HepG2 (cell line): ENCODE data around the gene ZBTB20. TPM values are rescaled to one million over a fixed set of nuclear protein-coding genes. Genes with fewer than 3 reads are reported as not detected.

Source experiments
- ATAC-seq: fragments of 200-7000 bp; cut with Tn5 transposase; 3 replicates; pipeline ENCODE4 v1.9.1; 2020; ENCODE audit warnings: mild to moderate bottlenecking, moderate library complexity
- BruUV-seq: library from RNA; stranded (reverse); fragments of 400-500 nt; replicated peaks from 2 replicates; lab custom pipeline; 2021; lab: Mats Ljungman, UMichigan
- CTCF ChIA-PET: fragments of 300-600 bp; formaldehyde crosslinking; extraction: SDS; loops from one replicate; lab custom pipeline; 2021; ENCODE audit warnings: low total read pairs, inconsistent platforms, low intra/inter-chr PET ratio; lab: Yijun Ruan, JAX
- POLR2A ChIA-PET: fragments of 350-600 bp; sonication (Branson Sonifier 250); formaldehyde crosslinking; loops from one replicate; lab custom pipeline; 2020; ENCODE audit warnings: antibody characterized with exemption, inconsistent platforms; lab: Yijun Ruan, JAX
- DNase-seq: peaks from one replicate; pipeline ENCODE4 v3.0.0-alpha.2; 2015; ENCODE audit warnings: low spot score
- FAIRE-seq: peaks from 3 replicates; lab custom pipeline; 2011; peaks lifted over from hg19 to GRCh38; lab: Jason Lieb, UNC
- H2AFZ ChIP-seq: one replicate; pipeline ENCODE4 v1.6.1; 2011; ENCODE audit warnings: low read length, inconsistent platforms
- H3K27ac ChIP-seq: fragments of 300-600 bp; 3 replicates; pipeline ENCODE4 v1.8.0; 2011; ENCODE audit warnings: mixed run types, mild to moderate bottlenecking, mixed read lengths, low read length, inconsistent platforms; ENCODE audit not compliant: insufficient read depth; ENCODE audit errors: extremely low read length
- H3K27me3 ChIP-seq, 2 experiments: fragments of 200-600 bp in 1 of 2; 2 replicates in 1 of 2; 3 replicates in 1 of 2; pipeline versions ENCODE4 v1.6.0 to v1.8.0; 2011; ENCODE audit warnings: low read length in 2 of 2, mild to moderate bottlenecking in 2 of 2, moderate library complexity in 2 of 2, inconsistent platforms in 1 of 2; ENCODE audit not compliant: insufficient read depth in 2 of 2, control insufficient read depth in 1 of 2
- H3K36me3 ChIP-seq, 2 experiments: fragments of 200-600 bp in 1 of 2; replicated peaks in 1 of 2; 2 replicates in 1 of 2; 3 replicates in 1 of 2; pipeline versions ENCODE4 v1.5.1 to v1.8.0; 2011; ENCODE audit warnings: low read length in 2 of 2, inconsistent platforms in 1 of 2; ENCODE audit not compliant: insufficient read depth in 2 of 2, control insufficient read depth in 1 of 2
- H3K4me1 ChIP-seq: 2 replicates; pipeline ENCODE4 v1.5.1; 2012; ENCODE audit warnings: low read length, inconsistent platforms; ENCODE audit not compliant: insufficient read depth
- H3K4me2 ChIP-seq: 2 replicates; pipeline ENCODE4 v1.6.0; 2011; ENCODE audit warnings: low read depth, low read length, inconsistent platforms
- H3K4me3 ChIP-seq, 3 experiments: fragments of 200-600 bp in 1 of 3; sonication (generic), shearing (Covaris generic) in 1 of 3; replicated peaks in 1 of 3; 2 replicates each; pipeline ENCODE4 v1.5.1; 2011 to 2016; ENCODE audit warnings: low read length in 3 of 3, inconsistent platforms in 2 of 3, low read depth in 2 of 3, mild to moderate bottlenecking in 2 of 3, control low read depth in 1 of 3, mixed read lengths in 1 of 3; ENCODE audit not compliant: insufficient read depth in 1 of 3
- H3K79me2 ChIP-seq: one replicate; pipeline ENCODE4 v1.6.1; 2011; ENCODE audit warnings: low read length, inconsistent platforms; ENCODE audit not compliant: insufficient read depth
- H3K9ac ChIP-seq: 2 replicates; pipeline ENCODE4 v1.6.0; 2011; ENCODE audit warnings: mild to moderate bottlenecking, low read depth, low read length, inconsistent platforms; ENCODE audit not compliant: insufficient read depth
- H3K9me3 ChIP-seq: 2 replicates; pipeline ENCODE4 v1.5.1; 2012; ENCODE audit warnings: mild to moderate bottlenecking, low read length
- H4K20me1 ChIP-seq: 2 replicates; pipeline ENCODE4 v1.6.0; 2011; ENCODE audit warnings: inconsistent platforms, mild to moderate bottlenecking, low read length, moderate library complexity; ENCODE audit not compliant: insufficient read depth
- BORCS8-MEF2B ChIP-seq: sonication (generic); formaldehyde crosslinking; IDR thresholded peaks from 2 replicates; pipeline ENCODE4 v1.8.0; 2022; ENCODE audit warnings: mild to moderate bottlenecking, missing genetic modification reagents
- FIP1L1 ChIP-seq: fragments of 200-400 bp; formaldehyde crosslinking; IDR thresholded peaks from 2 replicates; pipeline ENCODE4 v1.6.1; 2018; ENCODE audit warnings: low read depth, mild to moderate bottlenecking, low read length, moderate library complexity, borderline replicate concordance; ENCODE audit not compliant: insufficient read depth
- GTF3A ChIP-seq: sonication (generic); formaldehyde crosslinking; conservative IDR thresholded peaks from 2 replicates; pipeline ENCODE4 v1.4.0; 2020; ENCODE audit warnings: mild to moderate bottlenecking, missing genetic modification reagents
- HMG20B ChIP-seq: conservative IDR thresholded peaks from 2 replicates; pipeline ENCODE4 v1.6.1; 2016; ENCODE audit warnings: missing genetic modification reagents, missing compliant biosample characterization
- MATR3 ChIP-seq: sonication (generic); formaldehyde crosslinking; IDR thresholded peaks from 2 replicates; pipeline ENCODE4 v1.4.0; 2020; ENCODE audit warnings: missing genetic modification reagents
- MIXL1 ChIP-seq: IDR thresholded peaks from 2 replicates; pipeline ENCODE4 v1.6.1; 2016
- MTF1 ChIP-seq: sonication (generic); formaldehyde crosslinking; IDR thresholded peaks from 2 replicates; pipeline ENCODE4 v1.5.0; 2020; ENCODE audit warnings: missing genetic modification reagents
- RFX5 ChIP-seq: IDR thresholded peaks from 2 replicates; pipeline ENCODE4 v1.6.1; 2011; ENCODE audit warnings: low read depth, low read length, improper control_type of control experiment
- RFXAP ChIP-seq: sonication (generic); formaldehyde crosslinking; IDR thresholded peaks from 2 replicates; pipeline ENCODE4 v1.4.0; 2020; ENCODE audit warnings: missing genetic modification reagents, borderline replicate concordance
- ZBTB38 ChIP-seq: sonication (generic); formaldehyde crosslinking; IDR thresholded peaks from 2 replicates; pipeline ENCODE4 v1.5.1; 2020; ENCODE audit warnings: mild to moderate bottlenecking, missing genetic modification reagents
- ZNF17 ChIP-seq: sonication (generic); formaldehyde crosslinking; IDR thresholded peaks from 2 replicates; pipeline ENCODE4 v1.5.0; 2020; ENCODE audit warnings: mild to moderate bottlenecking, missing genetic modification reagents
- ZNF33B ChIP-seq: sonication (generic); formaldehyde crosslinking; IDR thresholded peaks from 2 replicates; pipeline ENCODE4 v1.5.1; 2020; ENCODE audit warnings: mild to moderate bottlenecking, missing genetic modification reagents
- ZNF350 ChIP-seq: sonication (generic); formaldehyde crosslinking; IDR thresholded peaks from 2 replicates; pipeline ENCODE4 v1.4.0; 2020; ENCODE audit warnings: mild to moderate bottlenecking, low read depth, missing genetic modification reagents, borderline replicate concordance
- ZNF724P ChIP-seq: sonication (generic); formaldehyde crosslinking; IDR thresholded peaks from 2 replicates; pipeline ENCODE4 v1.8.0; 2022; ENCODE audit warnings: missing genetic modification reagents, borderline replicate concordance
- WGBS: methylation state at CpG from one replicate; pipeline ENCODE4 v1.1.6; 2017; ENCODE audit warnings: low lambda C conversion rate; 5-methylcytosine and 5-hydroxymethylcytosine counted together
- in situ Hi-C: cut with HindIII; loops from 2 replicates; pipeline ENCODE4 v1.10.0; 2017; ENCODE audit warnings: low pct_unique_long_range_greater_than_20kb; ENCODE audit not compliant: extremely low pct_ligation_motif_present
- intact Hi-C: fragments of 100-400 bp; cut with micrococcal nuclease; formaldehyde crosslinking; loops from one replicate; pipeline ENCODE4 v1.10.0; 2022; ENCODE audit not compliant: unreplicated experiment
- polyA plus RNA-seq, 8 experiments: library from polyadenylated mRNA; depleted of rRNA in 3 of 8; stranded (reverse) in 7 of 8; unstranded in 1 of 8; fragments of >200 nt; fragmentation: Illumina TruSeq in 4 of 8; extraction: Trizol in 4 of 8; gene quantifications; 2 replicates each; pipeline versions ENCODE4 v1.2.1 to v1.2.3, GENCODE V29; 2011 to 2016; ENCODE audit warnings: low read depth in 4 of 8, missing spikeins in 1 of 8, mixed read lengths in 1 of 8; ENCODE audit not compliant: insufficient read depth in 1 of 8
- total RNA-seq, 5 experiments: library from RNA; depleted of rRNA; stranded (reverse); fragments of >200 nt; fragmentation: Illumina TruSeq; extraction: Trizol; gene quantifications; 2 replicates each; pipeline ENCODE4 v1.2.3, GENCODE V29; 2016; ENCODE audit warnings: low read depth in 1 of 5
- TF ChIP-seq, protein P1 (sequence below): sonication (generic); formaldehyde crosslinking; IDR thresholded peaks from 2 replicates; pipeline ENCODE4 v1.4.0; 2020; ENCODE audit warnings: mild to moderate bottlenecking, missing genetic modification reagents
- TF ChIP-seq, protein P2 (sequence below): sonication (generic); formaldehyde crosslinking; IDR thresholded peaks from 2 replicates; pipeline ENCODE4 v1.4.0; 2020; ENCODE audit warnings: mild to moderate bottlenecking, missing genetic modification reagents
- TF ChIP-seq, protein P3 (sequence below): sonication (generic); IDR thresholded peaks from 2 replicates; pipeline ENCODE4 v1.6.1; 2016; ENCODE audit warnings: low read depth, borderline replicate concordance
- TF ChIP-seq, protein P4 (sequence below): IDR thresholded peaks from 2 replicates; pipeline ENCODE4 v1.6.1; 2012; ENCODE audit warnings: inconsistent platforms

The ZBTB20 gene
- total and polyA plus RNA-seq, 2 of the 13 experiments (the other 11 are each of a cell fraction or from before 2014, with no cell fraction given), result 1.9 to 8.8 TPM

DNA sequence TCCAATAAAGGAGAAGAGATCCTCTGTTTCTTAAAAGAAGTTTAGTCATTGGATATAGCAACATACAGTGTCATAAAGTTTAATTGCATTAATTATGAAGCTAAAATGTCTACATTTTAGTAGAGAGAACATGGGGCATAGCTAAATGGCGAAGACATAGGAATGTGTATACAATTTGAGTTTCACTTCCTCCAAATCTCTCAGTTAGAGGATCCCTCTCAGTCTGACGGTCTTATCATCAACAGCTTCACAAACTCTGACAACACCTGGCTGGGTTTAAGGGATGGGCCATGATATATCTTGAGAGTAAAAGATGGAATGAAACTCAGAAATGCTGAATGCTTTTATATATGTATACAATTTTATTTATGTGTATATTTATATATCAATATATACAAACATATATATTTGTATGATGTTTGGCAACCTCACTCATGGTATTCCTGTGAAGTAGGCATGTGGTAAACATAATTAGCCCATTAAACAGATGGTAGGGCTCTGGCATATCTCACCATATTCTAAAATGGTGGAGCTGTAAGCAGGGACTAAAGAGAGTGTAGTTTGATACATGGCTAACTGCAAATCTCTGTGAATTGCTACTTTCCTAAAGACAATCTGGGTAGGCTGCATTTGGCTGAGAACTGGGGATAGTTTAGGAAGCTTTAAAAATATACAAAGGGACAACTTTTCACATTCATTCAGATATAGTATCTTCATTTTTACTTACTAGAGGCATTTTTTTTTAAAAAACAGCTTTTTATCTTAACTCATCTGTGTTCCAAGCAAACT, 741.7 kb downstream of the ZBTB20 start:
- intact Hi-C loops, result no loop called here
- ATAC-seq (no peak), FAIRE-seq (no peak), DNase-seq (no peak)
- H2AFZ ChIP-seq, result no peak overlapping the region
- H3K27me3 ChIP-seq, result no peaks in the 10 kb centered on the region
- ChIA-PET CTCF (no interaction called here), POLR2A (no interaction called here)
- H3K79me2 ChIP-seq, result no peaks in the 10 kb centered on the region
- no peaks in the 10 kb centered on the region for H3K36me3 ChIP-seq
- no TSS peak for BruUV-seq
- 97% methylated on average over 2 of the region's 2 CpGs for WGBS
- no peak overlapping the region for H3K4me2 ChIP-seq
- peaks cover 11% of the 10 kb centered on the region for H3K4me1 ChIP-seq
- no peak for TF ChIP-seq RFX5
- TF ChIP-seq, protein P1, sequence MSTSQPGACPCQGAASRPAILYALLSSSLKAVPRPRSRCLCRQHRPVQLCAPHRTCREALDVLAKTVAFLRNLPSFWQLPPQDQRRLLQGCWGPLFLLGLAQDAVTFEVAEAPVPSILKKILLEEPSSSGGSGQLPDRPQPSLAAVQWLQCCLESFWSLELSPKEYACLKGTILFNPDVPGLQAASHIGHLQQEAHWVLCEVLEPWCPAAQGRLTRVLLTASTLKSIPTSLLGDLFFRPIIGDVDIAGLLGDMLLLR (CRISPR knock-in tag), result no peak
- TF ChIP-seq, protein P2, sequence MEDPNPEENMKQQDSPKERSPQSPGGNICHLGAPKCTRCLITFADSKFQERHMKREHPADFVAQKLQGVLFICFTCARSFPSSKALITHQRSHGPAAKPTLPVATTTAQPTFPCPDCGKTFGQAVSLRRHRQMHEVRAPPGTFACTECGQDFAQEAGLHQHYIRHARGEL (CRISPR knock-in tag), result no peak
- no peak for TF ChIP-seq ZNF350
- no peak for TF ChIP-seq MTF1 (CRISPR knock-in tag)
- no peak for TF ChIP-seq RFXAP (CRISPR knock-in tag)
- TF ChIP-seq MATR3 (CRISPR knock-in tag), result no peak
- TF ChIP-seq MIXL1, result no peak
- no peak for TF ChIP-seq ZNF33B (CRISPR knock-in tag)
- TF ChIP-seq GTF3A (CRISPR knock-in tag), result no peak
- no peak for TF ChIP-seq ZNF17 (CRISPR knock-in tag)
- TF ChIP-seq BORCS8-MEF2B (CRISPR knock-in tag), result no peak
- TF ChIP-seq, protein P3, sequence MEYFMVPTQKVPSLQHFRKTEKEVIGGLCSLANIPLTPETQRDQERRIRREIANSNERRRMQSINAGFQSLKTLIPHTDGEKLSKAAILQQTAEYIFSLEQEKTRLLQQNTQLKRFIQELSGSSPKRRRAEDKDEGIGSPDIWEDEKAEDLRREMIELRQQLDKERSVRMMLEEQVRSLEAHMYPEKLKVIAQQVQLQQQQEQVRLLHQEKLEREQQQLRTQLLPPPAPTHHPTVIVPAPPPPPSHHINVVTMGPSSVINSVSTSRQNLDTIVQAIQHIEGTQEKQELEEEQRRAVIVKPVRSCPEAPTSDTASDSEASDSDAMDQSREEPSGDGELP, result no peak
- TF ChIP-seq FIP1L1, result no peak
- TF ChIP-seq HMG20B (CRISPR knock-in tag), result no peak
- TF ChIP-seq ZBTB38 (CRISPR knock-in tag), result no peak
- TF ChIP-seq ZNF724P (CRISPR knock-in tag), result no peak
- TF ChIP-seq, protein P4, sequence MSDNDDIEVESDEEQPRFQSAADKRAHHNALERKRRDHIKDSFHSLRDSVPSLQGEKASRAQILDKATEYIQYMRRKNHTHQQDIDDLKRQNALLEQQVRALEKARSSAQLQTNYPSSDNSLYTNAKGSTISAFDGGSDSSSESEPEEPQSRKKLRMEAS, result no peak
- H4K20me1 ChIP-seq, result no peaks in the 10 kb centered on the region
- H3K9me3 ChIP-seq, result no peaks in the 10 kb centered on the region
- in situ Hi-C loops, result no loop called here
- H3K4me3 ChIP-seq, result no peak overlapping the region
- no peak overlapping the region for H3K9ac ChIP-seq
- no peak overlapping the region for H3K27ac ChIP-seq
